Upper lobe of left lung (tissue), 6 donors: ENCODE data around the gene SLC51B. TPM values are rescaled to one million over a fixed set of nuclear protein-coding genes. Genes with fewer than 3 reads are reported as not detected.
A peak's percentile ranks its signal among the peaks of the same experiment; 100 is the strongest.
"Not testable (repeated sequence)": the region's sequence is repeated elsewhere in the genome, so short reads cannot be mapped to it uniquely, and the experiment has no call there.

Experiments
- ATAC-seq, 2 donors: fragments of 200-7000 bp; cut with Tn5 transposase; one replicate each; pipeline ENCODE4 v1.9.1; 2022; ENCODE audit warnings: mild to moderate bottlenecking in 2 of 2, moderate library complexity in 2 of 2; ENCODE audit not compliant: low FRiP score in 2 of 2
- DNase-seq, 2 donors: peaks; one replicate each; pipeline ENCODE4 v3.0.0-alpha.2; 2019 to 2020
- H3K27ac ChIP-seq, 4 donors: fragments of 200-600 bp; sonication (generic); one replicate each; pipeline ENCODE4 v1.5.1; 2016 to 2019
- H3K27me3 ChIP-seq, 4 donors: fragments of 200-600 bp; sonication (generic); one replicate each; pipeline ENCODE4 v1.5.1; 2017 to 2019
- H3K36me3 ChIP-seq, 4 donors: fragments of 200-600 bp; sonication (generic); one replicate each; pipeline ENCODE4 v1.5.1; 2016 to 2019
- H3K4me1 ChIP-seq, 4 donors: fragments of 200-600 bp; sonication (generic); one replicate each; pipeline ENCODE4 v1.5.1; 2018 to 2019
- H3K4me3 ChIP-seq, 4 donors: fragments of 200-600 bp; sonication (generic); one replicate each; pipeline ENCODE4 v1.5.1; 2017 to 2019; ENCODE audit warnings: mild to moderate bottlenecking in 2 of 4, moderate library complexity in 1 of 4
- H3K9me3 ChIP-seq, 4 donors: fragments of 200-600 bp; sonication (generic); one replicate each; pipeline ENCODE4 v1.5.1; 2018 to 2019
- EP300 ChIP-seq, 4 donors: sonication (generic); formaldehyde crosslinking; IDR thresholded peaks; one replicate each; pipeline ENCODE4 v1.5.1; 2017; ENCODE audit warnings: antibody characterized with exemption in 4 of 4, control low read depth in 2 of 4
- POLR2A ChIP-seq, 4 donors: fragments of 450-650 bp; IDR thresholded peaks; one replicate each; pipeline ENCODE4 v1.5.1; 2016 to 2017; ENCODE audit warnings: antibody characterized with exemption in 4 of 4, mild to moderate bottlenecking in 2 of 4
- POLR2AphosphoS5 ChIP-seq, 2 donors: sonication (generic); formaldehyde crosslinking; IDR thresholded peaks; one replicate each; pipeline ENCODE4 v1.5.1; 2017; ENCODE audit warnings: antibody characterized with exemption in 2 of 2
- whole genome bisulfite sequencing, 2 donors: methylation state at CpG; one replicate each; pipeline ENCODE4 v1.1.5; 2017 to 2018; 5-methylcytosine and 5-hydroxymethylcytosine counted together
- total RNA-seq, 6 donors: library from RNA; depleted of rRNA in 4 of 6; stranded (reverse); fragments of >200 nt in 4 of 6; gene quantifications; one replicate each; pipeline versions ENCODE4 v1.1.0 to v1.2.1, GENCODE V29; 2016 to 2021
- TF ChIP-seq, protein P1 (sequence below), 6 experiments: fragments of 450-650 bp in 4 of 6; fragments of 200-600 bp in 2 of 6; sonication (generic) in 2 of 6; IDR thresholded peaks; one replicate each; pipeline ENCODE4 v1.5.1; 2016 to 2019; ENCODE audit warnings: antibody characterized with exemption in 6 of 6
- donor health status: DM: no; HTN: no; CAD: no; lungs with moderate emphysema.
- donor health status: DM: no; HTN: yes; CAD: no; lungs with severe emphysema.

SLC51B gene
- total RNA-seq, 6 donors from 2014 or later, result 0.69 to 6.6 (median 4.4) TPM; not detected in 2

DNA sequence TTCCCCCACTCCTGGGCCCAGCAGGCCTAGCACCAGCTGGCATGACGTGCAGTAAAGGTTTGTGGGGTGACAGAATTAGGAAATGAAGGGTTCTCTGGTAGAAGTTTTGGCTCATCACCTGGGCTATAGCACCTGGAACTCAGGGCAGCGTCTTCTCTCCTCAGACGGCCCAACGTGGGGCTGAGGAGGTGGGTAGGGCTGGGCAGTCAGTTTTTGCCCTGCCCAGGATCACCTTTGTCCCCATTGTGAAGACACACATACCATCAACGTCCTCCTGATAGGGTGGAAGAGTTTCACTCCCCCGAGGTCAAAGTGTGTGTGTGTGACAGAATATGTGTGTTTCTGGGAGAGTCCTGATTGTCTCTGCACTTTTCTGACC is 43.4 kb downstream of the SLC51B start:
- peak in 1 of 2 donors; percentile 3 for ATAC-seq
- TF ChIP-seq POLR2A (IDR thresholded peaks at IDR 0.05), result no peak
- TF ChIP-seq POLR2AphosphoS5 (IDR thresholded peaks at IDR 0.05), result no peak
- no peak for TF ChIP-seq EP300 (IDR thresholded peaks at IDR 0.05)
- TF ChIP-seq, protein P1, sequence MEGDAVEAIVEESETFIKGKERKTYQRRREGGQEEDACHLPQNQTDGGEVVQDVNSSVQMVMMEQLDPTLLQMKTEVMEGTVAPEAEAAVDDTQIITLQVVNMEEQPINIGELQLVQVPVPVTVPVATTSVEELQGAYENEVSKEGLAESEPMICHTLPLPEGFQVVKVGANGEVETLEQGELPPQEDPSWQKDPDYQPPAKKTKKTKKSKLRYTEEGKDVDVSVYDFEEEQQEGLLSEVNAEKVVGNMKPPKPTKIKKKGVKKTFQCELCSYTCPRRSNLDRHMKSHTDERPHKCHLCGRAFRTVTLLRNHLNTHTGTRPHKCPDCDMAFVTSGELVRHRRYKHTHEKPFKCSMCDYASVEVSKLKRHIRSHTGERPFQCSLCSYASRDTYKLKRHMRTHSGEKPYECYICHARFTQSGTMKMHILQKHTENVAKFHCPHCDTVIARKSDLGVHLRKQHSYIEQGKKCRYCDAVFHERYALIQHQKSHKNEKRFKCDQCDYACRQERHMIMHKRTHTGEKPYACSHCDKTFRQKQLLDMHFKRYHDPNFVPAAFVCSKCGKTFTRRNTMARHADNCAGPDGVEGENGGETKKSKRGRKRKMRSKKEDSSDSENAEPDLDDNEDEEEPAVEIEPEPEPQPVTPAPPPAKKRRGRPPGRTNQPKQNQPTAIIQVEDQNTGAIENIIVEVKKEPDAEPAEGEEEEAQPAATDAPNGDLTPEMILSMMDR (IDR thresholded peaks at IDR 0.05), result no peak
- H3K9me3 ChIP-seq, result no peaks in the 10 kb centered on the region
- H3K36me3 ChIP-seq, result no peaks in the 10 kb centered on the region
- H3K27me3 ChIP-seq, result no peaks in the 10 kb centered on the region
- H3K27ac ChIP-seq, result peak overlapping the region; percentile 74 to 87 (median 76)
- peaks cover 37 to 56% (median 53%) of the 10 kb centered on the region in 4 donors for H3K4me1 ChIP-seq
- 36 to 59% methylated on average over 5 to 6 of the region's 6 CpGs for WGBS, 2 donors
- no peak overlapping the region for H3K4me3 ChIP-seq
- no peak for DNase-seq

GRCh38 chr15:65089206-65089824 is 44.1 kb downstream of the SLC51B start:
- no peak overlapping the region for H3K4me3 ChIP-seq
- peak overlapping the region; percentile 74 to 87 (median 76) for H3K27ac ChIP-seq
- no peaks in the 10 kb centered on the region for H3K27me3 ChIP-seq
- DNase-seq, result peak; percentile 65 to 76
- no peak for ATAC-seq
- TF ChIP-seq, protein P1 (IDR thresholded peaks at IDR 0.05), result no peak
- TF ChIP-seq POLR2AphosphoS5 (IDR thresholded peaks at IDR 0.05), result peak; percentile 91 to 94
- TF ChIP-seq EP300 (IDR thresholded peaks at IDR 0.05), result peak in 2 of 4 donors; percentile 67 to 81
- TF ChIP-seq POLR2A (IDR thresholded peaks at IDR 0.05), result no peak
- H3K4me1 ChIP-seq, result peaks cover 37 to 54% (median 52%) of the 10 kb centered on the region in 4 donors
- no peaks in the 10 kb centered on the region for H3K9me3 ChIP-seq
- 52 to 55% methylated on average over 5 of the region's 5 CpGs for WGBS, 2 donors
- no peaks in the 10 kb centered on the region for H3K36me3 ChIP-seq

DNA sequence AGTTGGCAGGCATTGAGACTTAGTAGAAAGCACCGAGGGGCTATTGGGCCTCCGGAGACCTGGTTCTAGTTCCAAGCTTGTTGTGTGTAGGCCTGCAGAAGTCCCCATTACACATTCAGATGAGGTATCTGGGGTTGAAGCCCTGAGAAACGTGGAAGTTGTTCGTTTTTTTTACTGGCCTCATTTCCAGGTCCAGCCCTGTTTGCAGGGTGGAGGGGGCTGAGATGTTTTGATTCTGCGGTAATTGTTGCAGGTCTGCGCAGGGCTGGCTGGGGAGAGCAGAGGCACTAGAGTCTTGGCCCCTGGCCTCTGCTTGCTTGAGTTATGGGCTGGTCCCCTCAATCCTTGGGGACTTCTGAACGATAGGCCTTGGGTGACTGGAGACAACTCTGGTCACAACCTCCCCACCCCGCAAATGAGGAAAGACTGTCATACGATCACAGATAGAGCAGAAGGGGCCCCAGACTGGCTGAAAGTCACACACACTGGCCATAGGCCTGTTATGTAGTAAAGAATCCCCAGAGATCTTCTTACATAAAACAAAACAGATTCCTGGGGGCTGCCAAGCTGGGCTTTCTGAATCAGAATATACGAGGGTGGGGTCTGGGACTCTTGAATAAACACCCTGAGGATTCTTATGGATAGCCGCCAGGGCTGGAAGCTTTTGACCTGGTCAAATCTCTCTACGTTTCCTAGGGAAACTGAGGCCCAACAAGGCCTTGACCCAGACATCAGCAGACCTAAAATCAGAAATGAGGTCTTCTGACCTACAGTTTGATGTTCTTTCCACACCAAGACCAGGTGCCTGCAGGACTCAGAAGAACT is 47.0 kb downstream of the SLC51B start:
- DNase-seq (no peak), ATAC-seq (no peak)
- 73 to 74% methylated on average over 12 of the region's 12 CpGs for WGBS, 2 donors
- no peaks in the 10 kb centered on the region for H3K27me3 ChIP-seq
- peaks cover 15 to 28% (median 27%) of the 10 kb centered on the region in 4 donors for H3K4me1 ChIP-seq
- no peaks in the 10 kb centered on the region for H3K9me3 ChIP-seq
- H3K27ac ChIP-seq, result peak overlapping the region in 2 of 4 donors; percentile 9 to 37
- TF ChIP-seq EP300 (IDR thresholded peaks at IDR 0.05) (no peak), POLR2AphosphoS5 (IDR thresholded peaks at IDR 0.05) (no peak), POLR2A (IDR thresholded peaks at IDR 0.05) (no peak)
- TF ChIP-seq, protein P1 (IDR thresholded peaks at IDR 0.05), result no peak
- H3K36me3 ChIP-seq, result peaks cover 0 to 6% (median 3%) of the 10 kb centered on the region in 4 donors
- H3K4me3 ChIP-seq, result no peak overlapping the region

GRCh38 chr15:65092911-65093792 is 48.0 kb downstream of the SLC51B start:
- no peak overlapping the region for H3K4me3 ChIP-seq
- TF ChIP-seq POLR2A (IDR thresholded peaks at IDR 0.05), result no peak
- TF ChIP-seq EP300 (IDR thresholded peaks at IDR 0.05), result no peak
- TF ChIP-seq, protein P1 (IDR thresholded peaks at IDR 0.05), result no peak
- TF ChIP-seq POLR2AphosphoS5 (IDR thresholded peaks at IDR 0.05), result no peak
- peaks cover 8 to 18% (median 17%) of the 10 kb centered on the region in 4 donors for H3K4me1 ChIP-seq
- WGBS, 2 donors, result 91 to 93% methylated on average over 12 to 17 of the region's 17 CpGs
- no peaks in the 10 kb centered on the region for H3K27me3 ChIP-seq
- no peaks in the 10 kb centered on the region for H3K9me3 ChIP-seq
- peaks cover 0 to 16% (median 11%) of the 10 kb centered on the region in 4 donors for H3K36me3 ChIP-seq
- peak in 1 of 2 donors; percentile 17 for DNase-seq
- H3K27ac ChIP-seq, result no peak overlapping the region
- peak in 1 of 2 donors; percentile 27 for ATAC-seq

GRCh38 chr15:65093793-65094170 is 48.6 kb downstream of the SLC51B start:
- H3K4me3 ChIP-seq, H3K27me3 ChIP-seq, DNase-seq, ATAC-seq, H3K9me3 ChIP-seq: not testable (repeated sequence)
- peak overlapping the region in 1 of 4 donors; percentile 8 for H3K27ac ChIP-seq
- 94 to 98% methylated on average over 13 of the region's 13 CpGs for WGBS, 2 donors
- H3K4me1 ChIP-seq, result peaks cover 2 to 12% (median 11%) of the 10 kb centered on the region in 4 donors
- H3K36me3 ChIP-seq, result peaks cover 4 to 23% (median 17%) of the 10 kb centered on the region in 4 donors
